Stimulated activated CD8-positive, alpha-beta memory T cell treated with anti-CD3 and anti-CD28 coated beads, Interleukin-7, amount 100 ng/mL, for 48 hours (primary cell): ENCODE results near the gene CORO2A.

Experiments used
- DNase-seq, 2 donors: peaks; one replicate each; pipeline ENCODE4 v3.0.0-alpha.2; 2020; ENCODE audit warnings: low read depth in 1 of 2; ENCODE audit errors: extremely low read depth in 1 of 2

CORO2A gene

DNA sequence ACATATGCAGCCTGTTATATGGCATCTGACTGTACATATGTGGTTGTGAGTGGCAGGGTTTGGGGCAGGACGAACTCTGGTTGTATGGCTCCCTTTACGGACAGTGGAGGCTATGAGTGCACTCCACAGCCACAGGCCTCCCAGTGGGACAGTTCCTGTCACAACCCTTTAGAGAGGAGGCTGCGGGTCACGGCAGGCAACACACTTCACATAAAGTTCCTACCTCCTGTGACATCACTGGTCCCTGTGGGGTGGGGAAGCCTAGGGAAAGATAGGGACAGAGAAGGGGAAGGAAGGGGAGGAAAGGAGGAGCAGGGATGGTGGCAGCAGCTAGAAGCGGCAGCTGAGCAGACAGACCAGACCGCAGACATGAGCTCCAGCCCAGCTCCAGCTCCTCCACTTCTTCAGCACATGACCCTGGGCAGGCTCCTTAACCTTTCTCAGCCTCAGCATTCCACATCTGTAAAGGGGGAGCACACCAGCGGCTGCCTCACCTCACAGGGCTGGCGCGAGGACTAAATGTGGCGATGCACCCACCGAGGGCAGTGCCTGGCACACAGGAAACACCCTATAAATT is 27.4 kb upstream of the CORO2A start:
- no peak for DNase-seq

GRCh38 chr9:98219364-98219716 is 26.9 kb upstream of the CORO2A start:
- DNase-seq: no peak

- DNase-seq: no peak
Observed at GRCh38 chr9:98218562-98219363, 26.3 kb upstream of the CORO2A start.

- no peak for DNase-seq
Observed at GRCh38 chr9:98217255-98217654, 24.8 kb upstream of the CORO2A start.

DNA sequence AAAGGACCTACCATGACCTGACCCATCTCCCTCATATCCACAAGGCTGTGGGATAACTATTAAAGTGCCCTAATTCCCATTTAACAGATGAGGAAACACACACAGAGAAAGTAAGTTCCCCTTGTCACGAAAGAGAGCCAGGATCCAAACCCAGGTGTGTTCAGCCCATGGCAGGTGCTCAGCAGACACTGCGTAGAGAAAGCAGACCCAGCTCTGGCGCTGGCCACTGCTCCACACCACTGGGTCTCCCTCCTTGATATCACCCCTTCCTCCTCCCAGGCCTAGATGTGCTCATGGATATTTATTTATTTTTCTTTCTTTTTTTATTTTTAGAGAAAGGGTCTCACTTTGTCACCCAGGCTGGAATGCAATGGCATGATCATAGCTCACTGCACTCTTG is 24.0 kb upstream of the CORO2A start:
- DNase-seq: no peak

DNA sequence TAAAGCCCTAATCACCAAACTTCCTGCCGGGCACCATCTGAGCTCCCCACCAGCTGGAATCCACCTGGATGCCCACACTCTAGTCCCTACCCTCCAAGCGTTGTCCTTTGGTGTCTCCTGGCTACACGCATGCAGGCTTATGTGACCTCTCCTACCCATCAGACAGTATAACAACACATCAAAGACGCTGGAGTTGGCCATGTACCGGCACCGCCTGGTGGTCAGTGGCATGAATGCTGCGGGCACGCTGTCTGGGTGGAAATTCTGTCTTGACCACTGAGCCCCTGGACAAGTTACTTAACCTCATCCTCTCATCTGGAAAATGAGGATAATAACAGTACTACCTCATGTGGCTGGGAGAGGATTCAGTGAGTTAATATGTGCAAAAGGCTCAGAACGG is 23.4 kb upstream of the CORO2A start:
- no peak for DNase-seq

DNA sequence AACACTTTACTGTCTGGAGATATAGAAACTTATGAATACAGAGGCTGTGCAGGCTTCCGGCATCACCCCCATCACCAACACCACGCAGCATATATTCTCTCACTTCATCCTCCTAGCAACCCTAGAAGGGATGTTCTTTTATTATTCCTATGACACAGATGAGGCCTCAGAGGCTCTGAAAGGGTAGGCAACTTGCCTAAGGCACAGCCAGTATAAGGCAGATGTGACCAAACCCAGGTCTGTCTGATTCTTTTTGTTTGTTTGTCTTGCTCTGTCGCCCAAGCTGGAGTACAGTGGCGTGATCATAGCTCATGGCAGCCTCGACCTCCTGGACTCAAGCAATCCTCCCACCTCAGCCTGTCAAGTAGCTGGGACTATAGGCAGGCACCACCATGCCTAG is 22.8 kb upstream of the CORO2A start:
- no peak for DNase-seq

DNA sequence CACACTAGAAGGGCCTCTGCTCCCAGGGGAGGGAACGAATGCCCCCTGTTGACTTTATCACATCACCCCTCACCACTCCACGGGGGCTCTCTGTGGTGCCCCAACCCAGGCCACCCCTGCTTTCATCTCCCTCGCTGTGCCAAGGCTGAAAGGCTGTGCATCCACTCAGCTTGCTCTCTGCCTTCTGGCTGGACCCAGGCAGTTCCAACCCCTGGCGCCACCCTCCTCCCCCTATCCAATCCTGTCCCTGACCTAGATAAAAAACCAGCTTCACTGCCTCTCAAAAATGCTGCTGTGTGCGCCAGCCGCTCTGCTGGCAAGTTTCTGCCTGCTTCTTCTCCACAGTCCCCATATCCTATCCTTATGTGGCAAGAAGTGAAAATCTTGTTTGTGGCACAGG is 22.4 kb upstream of the CORO2A start:
- DNase-seq: no peak

DNA sequence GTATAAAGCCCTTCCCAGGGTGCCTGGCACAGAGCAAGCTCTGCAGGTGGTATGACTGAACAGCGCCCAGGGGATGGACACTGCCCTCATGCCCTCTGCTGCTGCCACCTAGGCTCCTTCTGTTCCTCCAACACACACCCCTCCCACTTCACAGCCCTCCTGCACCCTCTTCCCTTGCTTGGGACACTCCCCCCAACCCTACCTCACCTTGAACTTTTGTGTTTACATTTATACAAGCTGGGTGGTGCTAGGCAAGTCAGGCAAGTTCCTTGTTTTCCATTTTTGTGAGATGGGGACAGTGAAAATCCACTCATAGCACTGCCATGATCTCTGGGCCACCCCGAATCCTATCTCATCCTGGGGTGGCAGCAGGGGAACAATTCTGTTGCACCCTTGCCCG is 18.8 kb upstream of the CORO2A start:
- DNase-seq: no peak

DNA sequence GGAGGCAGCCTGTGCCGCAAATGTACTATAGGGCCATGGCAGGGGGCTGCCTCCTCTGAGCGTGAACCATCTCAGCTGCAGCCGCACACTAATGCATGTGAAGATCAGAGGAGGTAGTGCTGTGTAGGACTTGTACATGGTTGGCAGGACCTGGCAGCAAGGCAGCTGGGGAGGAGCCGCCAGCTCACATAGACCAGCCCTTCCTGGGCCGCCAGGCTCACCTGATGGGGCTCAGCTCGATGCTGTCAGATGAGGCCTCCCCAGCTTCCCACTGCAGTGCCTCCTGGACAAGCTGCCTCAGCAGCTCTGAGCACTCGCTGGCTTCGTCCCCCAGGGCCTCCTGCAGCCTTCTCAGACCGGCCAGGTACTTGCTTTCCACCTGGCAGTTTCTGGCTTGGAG is 18.0 kb upstream of the CORO2A start:
- DNase-seq: no peak

DNA sequence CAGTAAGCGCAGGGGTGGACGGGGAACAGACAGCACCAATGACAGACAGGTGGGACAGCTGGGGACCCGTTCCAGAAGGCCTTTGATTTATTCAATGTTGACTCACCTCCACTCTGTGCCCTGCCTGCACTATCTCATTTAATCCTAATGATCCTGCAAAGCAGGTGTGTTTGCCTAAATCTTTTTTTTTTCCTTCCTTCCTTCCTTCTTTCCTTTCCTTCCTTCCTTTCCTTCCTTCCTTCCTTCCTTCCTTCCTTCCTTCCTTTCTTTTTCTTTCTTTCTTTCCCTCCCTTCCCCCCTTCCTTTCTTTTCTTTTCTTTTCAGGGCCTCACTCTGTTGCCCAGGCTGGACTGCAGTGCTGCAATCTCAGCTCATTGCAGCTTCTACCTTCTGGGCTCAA is 17.1 kb upstream of the CORO2A start:
- no peak for DNase-seq

GRCh38 chr9:98208635-98209034 is 16.2 kb upstream of the CORO2A start:
- no peak for DNase-seq

- DNase-seq: no peak
Observed at GRCh38 chr9:98207606-98208005, 15.2 kb upstream of the CORO2A start.

- DNase-seq: no peak
Observed at GRCh38 chr9:98206754-98207153, 14.3 kb upstream of the CORO2A start.

- DNase-seq: no peak
Observed at GRCh38 chr9:98204692-98205091, 12.3 kb upstream of the CORO2A start.

GRCh38 chr9:98203153-98203552 is 10.7 kb upstream of the CORO2A start:
- DNase-seq: no peak

DNA sequence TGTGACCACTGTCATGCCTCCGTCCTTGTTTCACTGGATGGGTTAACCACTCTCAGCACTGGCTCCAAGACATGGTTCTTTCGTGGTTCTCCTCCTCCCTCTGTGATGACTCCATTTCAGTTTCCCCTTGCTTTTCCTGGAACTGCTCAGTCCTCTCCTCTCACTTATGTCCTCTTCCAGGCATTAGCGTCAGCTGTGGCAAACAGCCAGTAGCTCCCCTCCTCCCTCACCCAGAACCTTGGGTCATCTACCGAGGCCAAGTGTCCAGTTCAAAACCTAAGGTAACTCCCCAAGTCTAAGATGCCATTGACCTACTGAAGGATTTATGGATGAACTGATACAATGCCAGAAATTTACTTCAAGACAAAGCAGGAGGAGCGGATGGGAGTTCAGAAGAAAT is 9.8 kb upstream of the CORO2A start:
- no peak for DNase-seq

DNA sequence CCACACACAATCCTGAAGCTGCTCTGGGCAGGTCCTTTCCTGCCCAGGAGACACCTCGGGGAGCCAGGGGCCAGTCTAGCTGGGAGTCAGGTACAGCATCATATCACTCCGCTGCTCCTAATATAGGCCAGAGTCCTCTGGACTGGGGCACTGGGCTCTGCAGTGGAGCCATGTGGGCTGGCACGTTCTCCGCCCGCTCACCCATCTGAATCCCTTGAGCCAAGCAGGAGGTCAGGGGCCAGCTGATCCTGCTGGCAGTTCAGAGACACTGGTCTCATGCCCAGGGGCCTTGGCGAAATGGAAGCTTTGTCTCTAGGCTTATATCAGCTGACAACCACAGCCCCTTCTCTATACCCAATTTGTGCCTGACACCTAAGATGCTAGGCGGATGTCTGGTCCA is 9.3 kb upstream of the CORO2A start:
- no peak for DNase-seq

DNA sequence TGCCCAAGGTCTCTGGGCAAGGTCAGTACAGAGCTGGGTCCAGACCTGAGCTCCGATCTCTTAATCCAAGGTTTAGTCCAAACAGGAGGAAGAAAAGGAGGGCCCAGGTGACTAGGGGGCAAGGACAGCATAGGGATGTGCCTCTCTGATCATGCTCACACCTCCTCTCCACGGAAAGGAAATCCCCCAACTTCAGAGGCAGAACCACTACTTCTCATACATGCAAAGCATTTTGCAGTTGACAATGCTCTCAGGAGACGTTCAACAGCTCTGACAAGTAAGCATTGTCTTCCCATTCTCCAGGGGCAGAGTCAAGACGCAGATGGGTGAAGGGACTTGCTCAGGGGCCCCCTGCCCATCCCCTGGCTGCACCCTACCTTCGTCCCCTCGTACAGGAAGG is 8.7 kb upstream of the CORO2A start:
- no peak for DNase-seq

DNA sequence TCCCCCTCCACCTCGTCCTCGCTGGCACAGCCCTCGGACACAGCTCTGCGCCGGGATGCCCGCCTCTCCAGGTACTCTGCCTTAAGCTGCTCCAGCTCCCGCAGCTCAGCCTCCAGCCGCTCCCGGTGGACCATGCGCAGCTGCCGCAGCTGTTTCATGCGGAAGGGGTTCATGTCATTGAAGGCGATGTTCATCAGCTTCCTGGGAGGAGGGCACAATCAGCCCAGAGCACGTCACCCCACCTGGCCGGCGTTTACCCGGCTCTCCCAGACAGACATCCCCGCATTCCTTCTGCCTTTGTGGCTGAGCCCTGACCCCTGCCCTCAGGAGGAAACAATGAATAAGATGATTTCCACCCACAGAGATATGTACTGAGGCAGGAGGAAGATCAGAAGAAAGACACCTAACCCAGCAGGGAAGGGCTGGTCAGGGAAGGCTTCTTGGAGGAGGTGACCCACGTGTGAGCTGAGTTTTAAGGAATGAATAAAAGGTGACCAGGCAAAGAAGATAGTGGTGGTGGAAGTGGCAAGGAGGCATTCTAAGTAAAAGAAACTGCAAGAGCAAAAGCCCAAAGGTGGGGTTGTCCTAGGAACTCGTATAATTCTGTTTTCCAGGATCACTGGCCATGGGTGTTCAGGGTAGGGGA is 7.1 kb upstream of the CORO2A start:
- DNase-seq: no peak

DNA sequence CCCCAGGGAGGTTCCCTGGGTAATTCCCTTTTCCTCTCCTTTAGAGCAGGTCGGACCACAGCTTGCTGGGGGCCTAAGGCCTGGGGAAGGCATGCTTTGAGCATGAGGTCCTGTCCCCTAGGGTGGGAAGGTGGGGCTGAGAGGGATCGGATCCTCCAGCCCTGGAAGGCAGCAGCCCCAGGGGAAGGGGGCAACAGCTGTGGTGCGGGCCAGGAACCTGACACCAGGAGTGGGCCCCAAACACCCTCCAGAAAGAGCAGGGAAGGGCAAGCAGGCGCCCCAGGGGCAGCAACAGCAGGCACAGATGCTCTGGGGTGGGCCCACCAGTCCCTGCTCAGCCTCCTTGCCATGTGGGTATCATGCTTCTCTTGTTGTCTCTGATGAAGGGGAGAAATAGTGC is 3.2 kb upstream of the CORO2A start:
- no peak for DNase-seq

GRCh38 chr9:98193336-98193944 is 1.0 kb upstream of the CORO2A start:
- no peak for DNase-seq
